ENCODE results near the gene DDO.

DDO gene

GRCh38 chr6:110439356-110439755 is 24.0 kb upstream of the DDO start:
- no peak for DNase-seq (ENCODE audit: low read depth, low spot score)
- no peak overlapping the region for H3K4me3 ChIP-seq (ENCODE audit: low read depth, low read length)
- TF ChIP-seq CTCF (IDR thresholded peaks at IDR 0.05; ENCODE audit: low read depth, low read length): no peak
- in situ Hi-C loops (cut with HindIII; ENCODE audit: low sequenced_read_pairs): no loop called here

GRCh38 chr6:110434961-110435602 is 19.7 kb upstream of the DDO start:
- no peak for TF ChIP-seq CTCF (IDR thresholded peaks at IDR 0.05; ENCODE audit: low read depth, low read length)
- in situ Hi-C loops (cut with HindIII; ENCODE audit: low sequenced_read_pairs): no loop called here
- DNase-seq (ENCODE audit: low read depth, low spot score): no peak
- no peak overlapping the region for H3K4me3 ChIP-seq (ENCODE audit: low read depth, low read length)

- DNase-seq (ENCODE audit: low read depth, low spot score): no peak
- in situ Hi-C loops (cut with HindIII; ENCODE audit: low sequenced_read_pairs): no loop called here
- no peak for TF ChIP-seq CTCF (IDR thresholded peaks at IDR 0.05; ENCODE audit: low read depth, low read length)
- no peak overlapping the region for H3K4me3 ChIP-seq (ENCODE audit: low read depth, low read length)
These were observed 17.0 kb upstream of the DDO start for GRCh38 chr6:110432285-110432900.

GRCh38 chr6:110430741-110431140 is 15.4 kb upstream of the DDO start:
- in situ Hi-C loops (cut with HindIII; ENCODE audit: low sequenced_read_pairs): no loop called here
- TF ChIP-seq CTCF (IDR thresholded peaks at IDR 0.05; ENCODE audit: low read depth, low read length): no peak
- H3K4me3 ChIP-seq (ENCODE audit: low read depth, low read length): no peak overlapping the region
- DNase-seq (ENCODE audit: low read depth, low spot score): no peak

- in situ Hi-C loops (cut with HindIII; ENCODE audit: low sequenced_read_pairs): no loop called here
- no peak for DNase-seq (ENCODE audit: low read depth, low spot score)
- TF ChIP-seq CTCF (IDR thresholded peaks at IDR 0.05; ENCODE audit: low read depth, low read length): no peak
- H3K4me3 ChIP-seq (ENCODE audit: low read depth, low read length): no peak overlapping the region
These were observed 14.9 kb upstream of the DDO start for GRCh38 chr6:110430236-110430635.

GRCh38 chr6:110428153-110428552 is 12.8 kb upstream of the DDO start:
- in situ Hi-C loops (cut with HindIII; ENCODE audit: low sequenced_read_pairs): no loop called here
- DNase-seq (ENCODE audit: low read depth, low spot score): no peak
- no peak overlapping the region for H3K4me3 ChIP-seq (ENCODE audit: low read depth, low read length)
- TF ChIP-seq CTCF (IDR thresholded peaks at IDR 0.05; ENCODE audit: low read depth, low read length): no peak

Data from astrocyte of the spinal cord (primary cell).